GM19324 (cell line): ENCODE data around the gene ZNF470.

Experiments used
- ATAC-seq: cut with Tn5 transposase; IDR thresholded peaks from one replicate; pipeline ENCODE4 v1.9.1; 2021; ENCODE audit warnings: mild to moderate bottlenecking, moderate library complexity; ENCODE audit not compliant: unreplicated experiment, low FRiP score

Gene ZNF470

DNA sequence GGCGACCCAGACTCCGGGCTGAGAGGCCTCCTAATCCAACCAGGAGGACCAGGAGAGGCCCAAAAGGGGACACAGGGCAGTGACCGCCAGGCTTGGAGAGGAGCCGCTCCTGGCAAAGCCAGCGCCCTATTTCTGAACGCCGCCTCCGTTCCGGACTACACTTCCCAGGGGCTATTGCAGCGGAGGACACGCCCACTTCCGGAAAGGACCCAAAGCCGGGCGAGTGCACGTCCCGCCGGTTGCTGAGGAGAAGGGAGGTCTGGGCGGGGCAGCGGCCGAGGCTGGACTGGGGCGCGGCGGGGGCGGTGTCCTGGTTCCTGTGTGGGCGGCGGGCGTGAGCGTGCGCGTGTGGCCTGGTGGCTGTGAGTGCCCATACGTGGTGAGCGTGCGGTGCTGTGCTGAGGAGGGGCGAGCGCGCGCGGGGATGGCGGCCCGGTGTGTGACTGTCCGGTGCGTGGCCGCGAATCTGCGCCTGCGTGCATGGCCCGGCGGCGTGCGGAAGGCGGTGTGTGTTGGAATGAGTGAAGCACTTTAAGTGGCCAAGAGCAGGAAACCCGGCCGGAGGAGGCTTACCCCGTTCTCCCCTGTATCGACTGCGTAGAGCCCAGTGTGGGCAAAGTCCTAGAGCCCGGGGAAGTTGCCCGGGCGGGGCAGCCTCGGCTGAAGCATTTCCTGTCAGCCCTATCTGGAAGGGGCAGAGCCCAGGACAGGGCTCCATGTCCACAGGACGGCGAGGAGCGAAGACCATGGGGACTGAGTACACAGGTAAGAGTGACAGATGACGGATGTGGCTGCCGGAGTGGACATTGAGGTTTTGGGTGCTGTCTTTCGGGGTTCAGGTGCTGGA lies at the start of gene ZNF470:
Gene ZNF470, plus strand, starts transcription at position 195 of the 847 bp plus-strand sequence. CDS start 2,844 bp downstream, outside the sequence.
- peak; percentile 94 for ATAC-seq

DNA sequence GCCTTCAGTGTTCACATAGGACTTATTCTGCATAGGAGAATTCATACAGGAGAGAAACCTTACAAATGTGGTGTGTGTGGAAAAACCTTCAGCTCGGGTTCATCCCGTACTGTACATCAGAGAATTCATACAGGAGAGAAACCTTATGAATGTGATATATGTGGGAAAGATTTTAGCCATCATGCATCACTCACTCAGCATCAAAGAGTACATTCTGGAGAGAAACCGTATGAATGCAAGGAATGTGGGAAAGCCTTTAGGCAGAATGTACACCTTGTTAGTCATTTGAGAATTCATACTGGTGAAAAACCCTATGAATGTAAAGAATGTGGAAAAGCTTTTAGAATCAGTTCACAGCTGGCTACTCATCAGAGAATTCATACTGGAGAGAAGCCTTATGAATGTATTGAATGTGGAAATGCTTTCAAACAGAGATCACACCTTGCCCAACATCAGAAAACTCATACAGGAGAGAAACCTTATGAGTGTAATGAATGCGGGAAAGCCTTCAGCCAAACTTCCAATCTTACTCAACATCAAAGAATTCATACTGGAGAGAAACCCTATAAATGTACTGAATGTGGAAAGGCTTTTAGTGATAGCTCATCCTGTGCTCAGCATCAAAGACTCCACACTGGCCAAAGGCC lies 41.9 kb upstream of the ZNF470 start:
- ATAC-seq = no peak

DNA sequence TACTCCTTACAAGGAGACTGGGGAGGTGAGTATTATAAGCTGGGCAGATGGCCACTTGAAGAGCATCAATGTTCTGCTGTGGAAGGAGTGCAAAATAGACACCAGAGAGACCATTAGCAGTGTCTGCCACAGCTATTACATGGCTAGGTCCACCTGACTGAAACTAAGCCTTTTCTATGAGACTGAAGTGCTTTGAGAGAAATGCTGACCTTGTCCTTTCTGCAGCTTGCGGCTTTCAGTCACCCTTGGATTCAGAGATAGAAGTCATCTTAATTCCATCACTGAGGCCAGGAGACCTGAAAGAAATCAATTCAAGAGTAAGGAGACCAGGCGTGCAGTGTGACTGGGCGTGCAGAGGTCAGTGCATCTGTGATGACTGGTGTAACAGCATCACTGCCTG lies 29.8 kb upstream of the ZNF470 start:
- ATAC-seq = no peak

DNA sequence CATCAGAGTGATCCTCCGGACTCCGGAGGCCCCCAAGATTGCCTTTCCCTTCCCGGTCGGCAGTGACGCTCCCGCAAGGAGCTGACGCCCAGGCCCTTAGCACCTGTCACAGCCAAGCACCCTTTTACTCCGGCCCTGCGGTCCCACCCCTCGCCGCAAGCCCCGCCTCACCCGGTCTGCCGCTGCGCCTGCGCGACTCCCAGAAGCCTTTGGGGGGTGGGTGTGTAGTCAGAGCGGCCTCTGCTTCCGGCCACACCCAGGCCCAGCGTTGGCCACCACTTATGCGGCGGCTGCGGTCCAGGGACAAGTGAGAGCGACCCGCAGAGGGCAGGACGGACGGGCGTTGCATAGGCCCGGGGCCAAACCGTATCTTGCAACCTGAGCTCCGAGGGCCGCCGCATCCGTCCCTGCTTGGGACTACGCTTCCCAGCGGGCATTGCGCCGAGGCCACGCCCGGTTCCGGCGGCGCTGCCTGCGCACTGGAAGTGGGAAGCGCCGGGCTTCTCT lies 29.0 kb upstream of the ZNF470 start:
- no peak for ATAC-seq

DNA sequence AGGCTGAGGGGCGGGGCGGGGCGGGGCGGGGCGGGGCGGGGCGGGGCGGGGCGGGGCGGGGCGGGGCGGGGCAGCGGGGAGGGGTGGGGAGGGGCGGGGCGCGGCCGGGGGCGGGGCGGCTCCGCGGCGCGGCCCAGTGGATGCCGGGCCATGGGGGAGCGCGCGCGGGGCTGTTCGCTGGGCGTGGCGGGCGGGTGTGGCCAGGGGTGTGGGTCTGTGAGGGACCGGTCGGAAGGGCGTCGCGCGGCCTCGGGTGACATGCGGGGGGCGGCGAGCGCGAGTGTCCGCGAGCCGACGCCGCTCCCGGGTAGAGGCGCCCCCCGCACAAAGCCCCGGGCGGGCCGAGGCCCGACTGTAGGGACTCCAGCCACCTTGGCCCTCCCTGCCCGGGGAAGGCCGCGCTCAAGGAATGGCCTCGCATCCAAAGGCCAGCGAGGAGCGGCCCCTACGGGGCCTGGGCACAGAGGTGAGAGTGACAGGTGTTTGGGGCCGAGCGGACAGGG lies 28.5 kb upstream of the ZNF470 start, which contains the start of gene ZFP28:
Gene ZFP28, plus strand, starts transcription at position 188 of the 503 bp plus-strand sequence. Its CDS starts 71 bp downstream, at position 259.
- ATAC-seq = no peak

DNA sequence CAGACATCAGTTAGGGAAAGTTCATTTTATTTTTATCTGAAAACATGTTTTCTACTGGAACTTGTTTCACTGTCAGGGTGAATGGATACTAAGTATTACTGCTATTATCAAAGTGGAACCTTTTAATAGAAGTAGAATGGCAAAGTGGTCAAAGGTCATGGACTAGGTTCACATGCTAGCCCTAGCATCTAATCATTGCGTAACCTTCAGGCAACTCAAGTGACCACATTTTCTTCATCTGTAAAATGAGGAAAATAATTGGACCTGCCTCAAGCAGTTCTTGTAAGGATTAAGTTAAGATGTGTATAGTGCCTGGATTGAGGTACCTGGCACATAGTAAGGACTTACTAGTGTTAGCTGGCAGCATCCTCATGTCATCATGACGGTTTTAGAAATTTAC lies 23.5 kb upstream of the ZNF470 start:
- no peak for ATAC-seq

DNA sequence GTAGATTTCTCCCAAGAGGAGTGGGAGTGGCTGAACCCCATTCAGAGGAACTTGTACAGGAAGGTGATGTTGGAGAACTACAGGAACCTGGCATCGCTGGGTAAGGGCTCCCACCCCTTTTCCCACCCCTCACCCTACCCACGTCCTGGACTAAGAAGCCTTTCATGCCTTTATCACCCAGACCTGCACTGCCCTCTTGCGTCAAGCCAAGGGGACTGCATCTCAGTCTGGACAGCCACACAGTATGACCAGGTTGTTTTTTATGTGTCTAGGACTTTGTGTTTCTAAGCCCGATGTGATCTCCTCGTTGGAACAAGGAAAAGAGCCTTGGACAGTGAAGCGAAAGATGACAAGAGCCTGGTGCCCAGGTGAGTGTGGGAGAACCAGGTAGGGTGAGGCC lies 19.7 kb upstream of the ZNF470 start:
- ATAC-seq = no peak

DNA sequence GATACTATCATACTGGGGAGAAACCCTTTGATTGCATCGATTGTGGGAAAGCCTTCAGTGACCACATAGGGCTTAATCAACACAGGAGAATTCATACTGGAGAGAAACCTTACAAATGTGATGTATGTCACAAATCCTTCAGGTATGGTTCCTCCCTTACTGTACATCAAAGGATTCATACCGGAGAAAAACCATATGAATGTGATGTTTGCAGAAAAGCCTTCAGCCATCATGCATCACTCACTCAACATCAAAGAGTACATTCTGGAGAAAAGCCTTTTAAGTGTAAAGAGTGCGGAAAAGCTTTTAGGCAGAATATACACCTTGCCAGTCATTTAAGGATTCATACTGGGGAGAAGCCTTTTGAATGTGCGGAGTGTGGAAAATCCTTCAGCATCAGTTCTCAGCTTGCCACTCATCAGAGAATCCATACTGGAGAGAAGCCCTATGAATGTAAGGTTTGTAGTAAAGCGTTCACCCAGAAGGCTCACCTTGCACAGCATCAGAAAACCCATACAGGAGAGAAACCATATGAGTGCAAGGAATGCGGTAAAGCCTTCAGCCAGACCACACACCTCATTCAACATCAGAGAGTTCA lies 12.9 kb upstream of the ZNF470 start:
- ATAC-seq = no peak

DNA sequence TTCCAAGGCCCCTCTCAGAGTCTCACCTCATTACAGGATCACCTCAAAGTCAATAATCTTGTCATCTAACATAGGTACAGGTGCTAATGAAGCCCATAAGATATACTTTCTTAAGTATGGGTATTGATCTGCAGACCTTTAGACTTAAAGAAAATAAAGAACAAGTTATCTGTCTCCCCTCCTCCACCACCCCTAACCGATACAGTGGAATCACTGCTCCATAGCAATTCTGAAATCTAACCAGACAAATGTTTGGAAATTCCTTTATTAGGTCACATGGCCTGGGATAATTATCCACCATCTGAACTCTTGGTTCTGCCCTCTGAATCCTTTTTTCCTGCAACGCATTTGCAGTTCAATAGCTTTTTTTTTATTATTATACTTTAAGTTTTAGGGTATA lies 4.5 kb upstream of the ZNF470 start:
- no peak for ATAC-seq

DNA sequence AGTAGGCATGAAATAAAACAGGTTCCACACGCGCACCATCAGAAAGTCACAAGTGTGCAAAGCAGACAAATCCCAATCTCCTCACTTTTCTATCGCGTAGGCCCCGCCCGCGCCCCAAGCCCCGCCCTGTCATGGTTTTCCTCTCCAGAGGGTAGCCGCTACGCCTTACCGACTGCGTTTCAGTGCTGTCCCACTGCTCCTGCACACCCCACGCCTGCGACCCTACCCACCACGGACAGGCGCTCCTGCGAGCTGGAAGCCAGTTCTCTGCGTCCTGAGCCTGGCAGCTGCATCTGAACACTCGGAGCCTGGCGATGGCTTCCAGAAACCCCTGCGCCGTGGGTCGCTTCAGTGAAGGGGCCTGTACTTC lies 379 bp upstream of the ZNF470 start:
- no peak for ATAC-seq

DNA sequence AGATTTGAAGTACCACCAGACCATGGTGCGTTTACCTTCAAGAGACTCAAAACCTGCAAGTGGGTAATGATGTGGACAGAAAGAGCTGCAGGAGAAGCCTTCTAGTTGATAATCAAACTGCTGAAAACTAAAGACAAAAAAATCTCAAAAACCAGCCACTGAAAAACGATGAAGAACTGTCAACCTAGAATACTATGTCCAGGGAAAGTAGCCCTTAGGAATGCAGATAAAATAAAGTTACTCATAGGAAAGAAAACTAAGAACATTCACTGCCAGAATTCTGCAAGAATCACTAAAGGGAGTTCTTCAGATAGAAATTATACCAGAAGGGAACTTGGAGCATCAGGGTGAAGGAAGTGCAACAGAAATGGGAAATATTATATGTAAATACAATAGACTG lies 5.3 kb downstream of the ZNF470 start:
- no peak for ATAC-seq

DNA sequence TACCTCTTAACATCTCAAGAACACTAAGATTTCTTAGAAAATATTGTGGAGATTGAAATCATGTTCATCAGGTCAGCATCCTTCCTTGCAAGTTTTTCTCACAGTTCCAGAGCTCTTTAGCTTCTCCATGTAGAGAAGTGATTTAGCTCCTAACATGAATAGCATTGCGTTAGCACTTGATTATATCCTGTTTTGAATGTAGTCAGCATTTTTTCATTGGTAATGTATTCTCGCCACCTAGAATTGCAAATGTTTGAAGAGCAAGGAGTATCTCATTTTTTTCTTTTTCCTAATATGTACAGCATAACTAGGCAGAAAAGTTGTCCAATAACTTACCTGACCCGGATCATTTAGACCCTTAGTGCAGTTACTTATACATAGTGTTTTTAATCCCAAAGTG lies 6.6 kb downstream of the ZNF470 start:
- ATAC-seq = no peak

DNA sequence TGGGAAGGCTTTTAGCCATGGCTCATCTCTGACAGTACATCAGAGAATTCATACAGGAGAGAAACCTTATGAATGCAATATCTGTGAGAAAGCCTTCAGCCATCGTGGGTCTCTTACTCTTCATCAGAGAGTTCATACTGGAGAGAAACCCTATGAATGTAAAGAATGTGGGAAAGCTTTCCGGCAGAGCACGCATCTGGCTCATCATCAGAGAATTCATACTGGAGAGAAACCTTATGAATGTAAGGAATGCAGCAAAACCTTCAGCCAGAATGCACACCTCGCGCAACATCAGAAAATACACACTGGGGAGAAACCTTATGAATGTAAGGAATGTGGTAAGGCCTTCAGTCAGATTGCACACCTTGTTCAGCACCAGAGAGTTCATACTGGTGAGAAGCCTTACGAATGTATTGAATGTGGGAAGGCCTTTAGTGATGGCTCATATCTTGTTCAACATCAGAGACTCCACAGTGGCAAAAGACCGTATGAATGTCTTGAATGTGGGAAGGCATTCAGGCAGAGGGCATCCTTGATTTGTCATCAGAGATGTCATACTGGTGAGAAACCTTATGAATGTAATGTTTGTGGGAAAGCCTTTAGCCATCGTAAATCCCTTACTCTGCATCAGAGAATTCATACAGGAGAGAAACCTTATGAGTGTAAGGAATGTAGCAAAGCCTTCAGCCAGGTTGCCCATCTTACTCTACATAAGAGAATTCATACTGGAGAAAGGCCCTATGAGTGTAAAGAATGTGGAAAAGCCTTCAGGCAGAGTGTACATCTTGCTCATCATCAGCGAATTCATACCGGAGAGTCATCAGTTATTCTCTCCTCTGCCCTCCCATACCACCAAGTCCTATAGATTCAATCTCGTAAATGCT lies 10.7 kb downstream of the ZNF470 start:
- ATAC-seq = no peak

DNA sequence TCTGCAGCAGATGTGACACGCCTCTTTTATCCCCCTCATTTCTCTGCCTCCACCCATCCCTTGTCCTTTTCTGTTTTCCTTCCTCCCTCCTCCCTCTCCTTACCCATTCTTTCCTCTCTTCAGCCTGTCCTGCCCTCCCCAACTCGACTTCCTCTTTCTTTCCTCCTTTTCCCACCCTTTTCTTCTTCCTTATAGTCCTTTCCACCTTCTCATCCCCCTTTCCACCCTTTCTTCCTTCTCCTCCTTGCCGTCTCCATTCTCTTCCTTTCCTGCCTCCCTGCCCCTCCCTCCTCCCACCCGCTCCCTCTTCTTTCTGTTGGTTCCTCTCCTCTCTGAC lies 27.1 kb downstream of the ZNF470 start:
- no peak for ATAC-seq

DNA sequence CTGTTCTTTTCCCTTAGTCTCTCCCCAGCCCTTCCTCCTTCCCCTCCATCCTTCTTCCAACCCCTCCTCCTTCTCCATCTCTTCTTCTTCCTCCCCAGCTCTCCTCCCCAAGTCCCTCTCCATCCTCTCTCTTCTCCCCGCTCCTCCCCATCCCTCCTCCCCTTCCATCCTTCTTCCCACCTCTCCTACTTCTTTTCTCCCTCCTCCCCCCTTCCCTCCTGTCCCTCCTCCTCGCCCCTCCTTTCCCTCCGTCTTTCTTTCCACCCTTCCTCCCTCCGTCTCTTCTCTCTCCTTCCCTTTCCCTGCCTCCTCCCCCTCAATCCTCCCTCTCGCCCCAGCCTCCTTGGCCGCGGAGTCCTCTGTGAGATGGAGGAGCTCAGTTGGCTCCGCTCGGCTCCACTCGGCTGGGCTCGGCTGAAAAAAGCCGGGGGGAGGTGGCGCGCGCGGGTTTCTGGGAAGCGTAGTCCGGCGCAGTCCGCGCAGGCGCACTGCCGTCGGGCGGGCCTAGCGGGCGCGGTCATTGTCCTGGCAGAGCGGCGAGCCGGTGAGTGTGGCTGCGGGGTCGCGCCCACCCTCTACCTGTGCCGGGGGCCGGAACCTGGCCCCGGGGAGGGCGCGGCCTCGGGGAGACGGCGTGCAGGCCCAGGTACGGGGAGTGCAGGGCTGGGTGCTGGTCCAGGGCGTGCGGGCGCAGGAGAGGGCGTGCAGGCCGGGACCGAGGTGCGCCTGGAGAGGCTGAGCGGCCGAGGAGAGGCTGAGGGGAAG lies 27.7 kb downstream of the ZNF470 start, which contains the start of gene ZNF71:
Gene ZNF71, plus strand, starts transcription at position 520 of the 765 bp plus-strand sequence. CDS start 6,257 bp downstream, outside the sequence.
- ATAC-seq = peak; percentile 95

DNA sequence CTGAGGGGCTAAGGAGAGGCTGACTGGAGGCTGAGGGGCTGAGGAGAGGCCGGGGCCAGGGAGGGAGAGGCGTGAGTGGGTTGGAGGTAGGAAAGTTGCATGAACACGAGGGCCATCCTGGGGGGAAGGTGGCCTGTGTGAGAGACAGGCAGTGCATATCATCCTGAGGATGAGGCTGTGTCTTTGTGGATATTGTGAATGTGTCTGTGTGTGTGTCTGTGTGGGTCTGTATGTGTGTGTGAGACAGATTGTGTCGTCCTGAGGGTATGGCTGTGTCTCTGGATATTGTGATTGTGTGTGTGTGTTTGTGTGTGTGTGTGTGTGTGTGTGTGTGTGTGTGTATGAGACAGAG lies 28.3 kb downstream of the ZNF470 start:
- ATAC-seq = peak; percentile 15

DNA sequence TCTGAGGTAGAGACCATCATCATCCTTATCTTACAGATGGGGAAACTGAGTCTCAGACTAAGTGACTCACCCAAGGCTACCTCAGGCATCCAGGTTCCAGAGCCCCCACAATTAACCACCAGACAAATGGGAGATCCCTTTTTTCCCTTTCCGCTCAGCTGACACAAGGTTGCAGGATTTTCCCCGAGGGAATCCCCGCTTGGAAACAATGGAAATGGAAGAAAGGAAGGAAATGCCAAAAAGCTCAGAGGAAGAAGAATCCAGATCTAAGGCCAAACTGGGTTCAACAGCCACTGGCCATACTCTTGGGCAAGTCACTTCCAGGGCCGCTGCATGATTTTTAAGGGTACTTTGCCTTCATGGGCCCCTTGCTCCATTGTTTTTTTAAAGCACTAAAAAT lies 29.4 kb downstream of the ZNF470 start:
- ATAC-seq = no peak

DNA sequence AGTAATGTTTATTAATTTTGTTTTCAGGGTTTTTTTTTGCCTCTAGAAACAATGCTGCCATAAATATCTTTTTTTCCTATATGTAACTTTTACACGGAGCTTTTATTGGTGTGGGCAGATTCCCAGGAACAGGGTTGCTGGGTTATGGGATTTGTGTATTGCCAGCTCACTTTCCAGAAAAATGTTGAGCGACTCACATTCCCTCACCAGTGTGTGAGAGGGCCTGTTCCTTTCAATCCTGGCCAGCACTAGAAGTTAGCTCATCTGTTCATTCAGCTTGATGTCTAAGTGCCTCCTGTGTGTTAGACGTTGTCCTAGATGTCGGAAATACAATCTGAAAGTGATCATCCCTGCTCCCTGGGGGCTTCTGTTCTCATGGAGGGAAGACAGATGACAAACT lies 30.4 kb downstream of the ZNF470 start:
- ATAC-seq = no peak

DNA sequence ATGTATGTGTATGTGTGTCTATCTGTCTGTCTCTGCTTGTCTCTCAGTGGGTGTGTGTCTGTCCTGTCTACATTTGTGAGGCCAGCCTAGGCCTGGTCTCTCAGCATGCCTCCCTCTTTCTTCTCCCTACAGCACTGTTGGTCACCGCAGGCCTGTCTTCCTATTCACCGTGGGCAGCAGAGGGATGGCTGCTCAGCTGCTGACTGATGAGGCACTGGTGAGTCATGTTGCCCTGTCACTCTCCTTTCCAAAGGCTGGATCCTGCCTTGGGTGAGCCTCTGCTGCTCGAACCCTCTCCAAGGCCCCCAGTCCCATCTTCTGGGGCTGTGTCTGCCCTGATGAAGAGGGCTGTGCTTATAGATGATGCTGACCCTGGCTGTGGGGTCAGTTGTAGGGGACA lies 34.1 kb downstream of the ZNF470 start:
- no peak for ATAC-seq

DNA sequence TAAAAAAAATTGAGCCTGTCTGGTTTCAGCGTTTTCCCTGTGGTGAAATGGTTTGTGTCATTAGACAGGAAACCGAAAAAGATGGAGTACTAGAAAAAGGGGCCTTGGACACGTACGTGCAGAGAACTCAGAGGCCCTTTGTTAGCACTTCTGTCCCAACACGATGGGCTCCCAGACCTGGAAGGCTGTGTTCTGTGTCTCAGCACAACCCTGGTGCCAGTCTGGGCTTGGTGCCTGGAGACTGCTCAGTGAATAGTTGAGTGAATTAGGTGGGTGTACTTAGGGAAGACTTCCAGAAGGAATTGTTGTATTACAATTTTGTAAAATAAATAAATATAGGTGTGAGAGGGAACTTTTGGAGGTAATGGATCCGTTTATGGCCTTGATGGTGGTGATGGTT lies 36.6 kb downstream of the ZNF470 start:
- ATAC-seq = no peak
